Measurements from ENCODE around the gene TDRD3.

Gene TDRD3

DNA sequence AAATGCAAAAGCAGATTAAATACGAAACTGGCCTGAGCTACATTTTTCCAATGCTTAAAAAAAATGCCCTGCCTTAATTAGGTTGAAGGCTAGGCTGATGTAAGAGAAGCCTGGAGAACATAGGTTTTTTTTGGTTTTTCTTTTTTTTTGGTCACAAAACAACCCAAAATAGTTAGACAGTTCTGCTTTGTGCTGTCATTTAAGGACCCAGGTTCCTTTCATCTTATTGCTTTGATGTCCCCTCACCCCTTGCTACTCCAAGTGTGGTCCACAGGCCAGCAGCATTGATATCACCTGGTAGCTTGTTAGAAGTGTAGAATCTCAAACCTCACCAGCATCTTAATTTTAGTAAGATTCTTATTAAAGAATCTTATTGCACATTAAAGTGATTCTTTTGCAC lies 14.4 kb downstream of the TDRD3 start:
- Histone ChIP-seq H3K9me3 (ENCODE audit: insufficient read depth, low read length) (no peaks in the 10 kb centered on the region), H3F3A (ENCODE audit: insufficient read depth) (no peaks in the 10 kb centered on the region), H4K20me1 (ENCODE audit: low read depth, low read length) (no peaks in the 10 kb centered on the region; the same call in 1 of the 2 replicates), H3K9me2 (replicated peaks; ENCODE audit: insufficient read depth, low read length) (no peaks in the 10 kb centered on the region), H3K36me3 (ENCODE audit: low read length) (no peaks in the 10 kb centered on the region), H3K9ac (ENCODE audit: low read length) (no peak overlapping the region), H3K79me2 (ENCODE audit: insufficient read depth, low read length) (peaks cover 4% of the 10 kb centered on the region; the same call in 1 of the 2 replicates), H2AFZ (ENCODE audit: low read depth, low read length, severe bottlenecking) (no peak overlapping the region), H3K4me3 (ENCODE audit: insufficient read depth, low read length, poor library complexity, severe bottlenecking) (no peak overlapping the region), H3K27ac (ENCODE audit: low read depth, low read length) (no peak overlapping the region), H3K4me2 (ENCODE audit: low read depth, low read length, poor library complexity, severe bottlenecking) (no peak overlapping the region), H3K27me3 (ENCODE audit: low read length) (no peaks in the 10 kb centered on the region)
- TF ChIP-seq EZH2phosphoT487 (conservative IDR thresholded peaks at IDR 0.05; ENCODE audit: low read length), result no peak
- TF ChIP-seq, protein P1, sequence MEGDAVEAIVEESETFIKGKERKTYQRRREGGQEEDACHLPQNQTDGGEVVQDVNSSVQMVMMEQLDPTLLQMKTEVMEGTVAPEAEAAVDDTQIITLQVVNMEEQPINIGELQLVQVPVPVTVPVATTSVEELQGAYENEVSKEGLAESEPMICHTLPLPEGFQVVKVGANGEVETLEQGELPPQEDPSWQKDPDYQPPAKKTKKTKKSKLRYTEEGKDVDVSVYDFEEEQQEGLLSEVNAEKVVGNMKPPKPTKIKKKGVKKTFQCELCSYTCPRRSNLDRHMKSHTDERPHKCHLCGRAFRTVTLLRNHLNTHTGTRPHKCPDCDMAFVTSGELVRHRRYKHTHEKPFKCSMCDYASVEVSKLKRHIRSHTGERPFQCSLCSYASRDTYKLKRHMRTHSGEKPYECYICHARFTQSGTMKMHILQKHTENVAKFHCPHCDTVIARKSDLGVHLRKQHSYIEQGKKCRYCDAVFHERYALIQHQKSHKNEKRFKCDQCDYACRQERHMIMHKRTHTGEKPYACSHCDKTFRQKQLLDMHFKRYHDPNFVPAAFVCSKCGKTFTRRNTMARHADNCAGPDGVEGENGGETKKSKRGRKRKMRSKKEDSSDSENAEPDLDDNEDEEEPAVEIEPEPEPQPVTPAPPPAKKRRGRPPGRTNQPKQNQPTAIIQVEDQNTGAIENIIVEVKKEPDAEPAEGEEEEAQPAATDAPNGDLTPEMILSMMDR (IDR thresholded peaks at IDR 0.05; ENCODE audit: insufficient read depth, low read length, poor library complexity, severe bottlenecking), result no peak

DNA sequence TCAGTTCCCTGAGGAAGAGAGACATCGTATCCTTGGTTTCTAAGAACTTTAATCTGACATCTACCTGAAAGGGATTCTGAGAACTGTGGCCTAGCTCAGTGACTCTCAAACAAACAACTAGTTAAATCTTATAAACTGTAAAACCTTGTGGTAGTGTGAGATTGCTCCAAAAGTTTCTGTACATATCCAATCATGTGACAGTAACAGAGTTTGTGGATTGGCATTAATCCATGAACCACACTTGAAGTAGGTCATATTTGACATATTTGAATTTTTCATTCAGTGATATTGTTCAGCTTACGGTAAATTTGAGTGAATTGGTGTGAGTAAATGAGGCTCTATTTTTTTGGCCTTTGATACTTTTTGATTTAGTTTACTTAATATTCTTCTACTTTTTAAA lies 15.0 kb downstream of the TDRD3 start:
- Histone ChIP-seq H3K27me3 (ENCODE audit: low read length) (no peaks in the 10 kb centered on the region), H3K4me3 (ENCODE audit: insufficient read depth, low read length, poor library complexity, severe bottlenecking) (no peak overlapping the region), H3K36me3 (ENCODE audit: low read length) (no peaks in the 10 kb centered on the region), H3K79me2 (ENCODE audit: insufficient read depth, low read length) (peaks cover 9% of the 10 kb centered on the region; the same call in 1 of the 2 replicates), H4K20me1 (ENCODE audit: low read depth, low read length) (no peaks in the 10 kb centered on the region; the same call in 1 of the 2 replicates), H3F3A (ENCODE audit: insufficient read depth) (no peaks in the 10 kb centered on the region), H3K9ac (ENCODE audit: low read length) (no peak overlapping the region), H3K9me3 (ENCODE audit: insufficient read depth, low read length) (no peaks in the 10 kb centered on the region), H2AFZ (ENCODE audit: low read depth, low read length, severe bottlenecking) (no peak overlapping the region), H3K27ac (ENCODE audit: low read depth, low read length) (no peak overlapping the region), H3K4me2 (ENCODE audit: low read depth, low read length, poor library complexity, severe bottlenecking) (no peak overlapping the region), H3K9me2 (replicated peaks; ENCODE audit: insufficient read depth, low read length) (no peaks in the 10 kb centered on the region)
- no peak for TF ChIP-seq EZH2phosphoT487 (conservative IDR thresholded peaks at IDR 0.05; ENCODE audit: low read length)
- TF ChIP-seq, protein P1 (IDR thresholded peaks at IDR 0.05; ENCODE audit: insufficient read depth, low read length, poor library complexity, severe bottlenecking), result no peak

DNA sequence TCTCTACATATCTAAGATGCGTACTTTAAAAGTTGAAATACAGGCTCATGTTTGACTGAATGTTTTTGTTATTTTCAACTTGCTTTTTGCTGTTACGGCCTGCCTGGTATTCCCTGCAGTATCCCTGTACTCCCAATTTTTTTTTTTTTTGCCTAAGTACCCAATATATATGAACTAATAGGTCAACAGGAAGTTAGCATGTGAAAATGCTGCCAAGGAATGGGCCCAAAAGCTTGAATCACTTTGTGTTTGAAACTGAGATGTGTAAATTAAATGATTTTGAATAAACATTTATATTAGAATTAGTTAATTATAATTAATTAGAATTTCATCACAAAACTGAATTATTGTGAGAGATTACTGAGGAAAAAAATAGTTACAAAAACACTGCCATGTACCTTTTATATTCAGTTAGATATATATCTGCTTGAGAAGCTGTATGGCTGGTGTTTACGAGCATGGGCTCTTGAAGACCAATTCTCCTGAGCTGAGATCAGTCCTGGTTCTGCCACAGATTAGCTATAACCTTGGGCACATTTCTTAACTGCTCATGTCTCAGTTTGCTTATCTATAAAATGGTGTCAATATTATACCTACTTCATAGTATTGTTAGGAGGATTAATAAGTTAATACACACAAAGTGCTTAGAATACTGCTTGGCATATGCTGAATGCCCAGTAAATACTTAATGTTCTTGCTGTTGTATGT lies 16.0 kb downstream of the TDRD3 start:
- Histone ChIP-seq H3K4me3 (ENCODE audit: insufficient read depth, low read length, poor library complexity, severe bottlenecking) (no peak overlapping the region), H3K9me2 (replicated peaks; ENCODE audit: insufficient read depth, low read length) (no peaks in the 10 kb centered on the region), H3K9ac (ENCODE audit: low read length) (no peak overlapping the region), H3K9me3 (ENCODE audit: insufficient read depth, low read length) (no peaks in the 10 kb centered on the region), H4K20me1 (ENCODE audit: low read depth, low read length) (no peaks in the 10 kb centered on the region; the same call in 1 of the 2 replicates), H3K27ac (ENCODE audit: low read depth, low read length) (no peak overlapping the region), H2AFZ (ENCODE audit: low read depth, low read length, severe bottlenecking) (no peak overlapping the region), H3K27me3 (ENCODE audit: low read length) (no peaks in the 10 kb centered on the region), H3F3A (ENCODE audit: insufficient read depth) (no peaks in the 10 kb centered on the region), H3K79me2 (ENCODE audit: insufficient read depth, low read length) (peaks cover 15% of the 10 kb centered on the region; the same call in 1 of the 2 replicates), H3K4me2 (ENCODE audit: low read depth, low read length, poor library complexity, severe bottlenecking) (no peak overlapping the region), H3K36me3 (ENCODE audit: low read length) (no peaks in the 10 kb centered on the region)
- no peak for TF ChIP-seq EZH2phosphoT487 (conservative IDR thresholded peaks at IDR 0.05; ENCODE audit: low read length)
- TF ChIP-seq, protein P1 (IDR thresholded peaks at IDR 0.05; ENCODE audit: insufficient read depth, low read length, poor library complexity, severe bottlenecking), result no peak
